Activated T-cell treated with anti-CD3 and anti-CD28 coated beads, Interleukin-2, amount 50 U/mL, for 4 hours (primary cell): Measurements from ENCODE around the gene YEATS2. TPM values are rescaled to one million over a fixed set of nuclear protein-coding genes. Genes with fewer than 3 reads are reported as not detected.
A peak's percentile ranks its signal among the peaks of the same experiment; 100 is the strongest.

ENCODE experiments used
- ATAC-seq, 2 donors: fragments of 200-7000 bp; cut with Tn5 transposase; one replicate each; pipeline ENCODE4 v1.10.0; 2021
- DNase-seq: peaks from one replicate; pipeline ENCODE4 v3.0.0-alpha.2; 2020
- H3K27me3 Mint-ChIP-seq: one replicate; pipeline ENCODE4 v1.8.0; 2021; ENCODE audit warnings: low read depth, mixed read lengths
- H3K36me3 Mint-ChIP-seq: one replicate; pipeline ENCODE4 v1.8.0; 2022; ENCODE audit warnings: mixed read lengths; ENCODE audit not compliant: insufficient read depth
- H3K4me1 Mint-ChIP-seq: one replicate; pipeline ENCODE4 v1.8.0; 2021; ENCODE audit warnings: low read depth, mixed read lengths
- H3K4me3 Mint-ChIP-seq: one replicate; pipeline ENCODE4 v1.8.0; 2021; ENCODE audit warnings: mild to moderate bottlenecking, moderate library complexity, mixed read lengths
- H3K9me3 Mint-ChIP-seq: one replicate; pipeline ENCODE4 v1.8.0; 2021; ENCODE audit warnings: mixed read lengths
- total RNA-seq, 3 donors: library from RNA; stranded (reverse); gene quantifications; one replicate each; pipeline ENCODE4 v1.2.1, GENCODE V29; 2021

YEATS2 gene
- total RNA-seq, 3 donors from 2014 or later = 24.7 to 28.0 (median 27.2) TPM

- H3K4me1 Mint-ChIP-seq = no peaks in the 10 kb centered on the region
- H3K9me3 Mint-ChIP-seq = no peaks in the 10 kb centered on the region
- H3K36me3 Mint-ChIP-seq = peaks cover 26% of the 10 kb centered on the region
- ATAC-seq (no peak), DNase-seq (no peak)
- H3K27me3 Mint-ChIP-seq = no peaks in the 10 kb centered on the region
- no peak overlapping the region for H3K4me3 Mint-ChIP-seq
Observed at GRCh38 chr3:183837894-183838293, 140.3 kb downstream of the YEATS2 start.

GRCh38 chr3:183839751-183840150, 142.2 kb downstream of the YEATS2 start:
- Mint-ChIP-seq H3K9me3 (no peaks in the 10 kb centered on the region), H3K36me3 (peaks cover 27% of the 10 kb centered on the region), H3K4me1 (peaks cover 5% of the 10 kb centered on the region), H3K4me3 (no peak overlapping the region), H3K27me3 (no peaks in the 10 kb centered on the region)
- no peak for DNase-seq
- ATAC-seq = no peak

- peaks cover 43% of the 10 kb centered on the region for H3K36me3 Mint-ChIP-seq
- DNase-seq (no peak), ATAC-seq (peak in 1 of 2 donors; percentile 43)
- peaks cover 5% of the 10 kb centered on the region for H3K4me1 Mint-ChIP-seq
- no peak overlapping the region for H3K4me3 Mint-ChIP-seq
- H3K27me3 Mint-ChIP-seq = no peaks in the 10 kb centered on the region
- H3K9me3 Mint-ChIP-seq = no peaks in the 10 kb centered on the region
Observed at GRCh38 chr3:183844606-183845005, 147.0 kb downstream of the YEATS2 start.

- DNase-seq (no peak), ATAC-seq (no peak)
- peaks cover 41% of the 10 kb centered on the region for H3K36me3 Mint-ChIP-seq
- H3K9me3 Mint-ChIP-seq = no peaks in the 10 kb centered on the region
- H3K4me3 Mint-ChIP-seq = no peak overlapping the region
- H3K4me1 Mint-ChIP-seq = peaks cover 5% of the 10 kb centered on the region
- H3K27me3 Mint-ChIP-seq = no peaks in the 10 kb centered on the region
Observed at GRCh38 chr3:183845090-183845489, 147.5 kb downstream of the YEATS2 start.

- Mint-ChIP-seq H3K36me3 (peaks cover 45% of the 10 kb centered on the region), H3K4me3 (no peak overlapping the region), H3K27me3 (no peaks in the 10 kb centered on the region), H3K9me3 (no peaks in the 10 kb centered on the region), H3K4me1 (peaks cover 5% of the 10 kb centered on the region)
- ATAC-seq (no peak), DNase-seq (no peak)
Observed at GRCh38 chr3:183845608-183846288, 148.2 kb downstream of the YEATS2 start.

GRCh38 chr3:183854318-183855035, 156.9 kb downstream of the YEATS2 start:
- Mint-ChIP-seq H3K27me3 (no peaks in the 10 kb centered on the region), H3K4me1 (peaks cover 2% of the 10 kb centered on the region), H3K36me3 (peaks cover 38% of the 10 kb centered on the region), H3K4me3 (no peak overlapping the region), H3K9me3 (no peaks in the 10 kb centered on the region)
- no peak for ATAC-seq
- DNase-seq = no peak

- Mint-ChIP-seq H3K9me3 (no peaks in the 10 kb centered on the region), H3K27me3 (no peaks in the 10 kb centered on the region), H3K36me3 (peaks cover 41% of the 10 kb centered on the region), H3K4me1 (peaks cover 2% of the 10 kb centered on the region), H3K4me3 (no peak overlapping the region)
- ATAC-seq (no peak), DNase-seq (no peak)
Observed at GRCh38 chr3:183857863-183858262, 160.3 kb downstream of the YEATS2 start.

Other genes with a start within 250 kb of the YEATS2 start
- 10 to 100 TPM; 27.9 to 35.5 (median 29.9) TPM for gene KLHL6, start 142.1 kb upstream of the YEATS2 start, total RNA-seq
- 1 to 10 TPM; 5.6 to 7.6 (median 6.6) TPM for gene KLHL24, start 62.2 kb upstream of the YEATS2 start, total RNA-seq
- 1 to 10 TPM; 1.4 to 3.9 (median 3.2) TPM for gene MAP6D1, start 127.8 kb downstream of the YEATS2 start, total RNA-seq
- gene PARL, start 187.1 kb downstream of the YEATS2 start, total RNA-seq = 100 to 1,000 TPM; 102 to 109 (median 105) TPM